B cell (primary cell): Measurements from ENCODE around the gene ALDH4A1. TPM values are rescaled to one million over a fixed set of nuclear protein-coding genes. Genes with fewer than 3 reads are reported as not detected.

Experiments
- ATAC-seq: fragments of 200-7000 bp; cut with Tn5 transposase; one replicate; pipeline ENCODE4 v1.10.0; 2021; ENCODE audit warnings: low read depth, mild to moderate bottlenecking, moderate number of reproducible peaks, moderate library complexity
- CTCF ChIA-PET: fragments of 350-600 bp; sonication (Branson Sonifier 250); formaldehyde crosslinking; loops from one replicate; lab custom pipeline; 2021; ENCODE audit warnings: antibody characterized with exemption, inconsistent platforms; lab: Charles Lee
- POLR2A ChIA-PET: fragments of 350-600 bp; sonication (Branson Sonifier 250); formaldehyde crosslinking; loops from one replicate; lab custom pipeline; 2021; ENCODE audit warnings: antibody characterized with exemption; lab: Charles Lee
- DNase-seq: peaks from one replicate; pipeline ENCODE4 v3.0.0; 2013
- H2AFZ ChIP-seq: 2 replicates; pipeline ENCODE4 v1.6.1; 2012; ENCODE audit warnings: mild to moderate bottlenecking, low read depth, low read length; ENCODE audit not compliant: insufficient read depth, poor library complexity, severe bottlenecking
- H3K27ac ChIP-seq, 2 donors: 1 replicate in 1 of 2; 2 replicates in 1 of 2; pipeline ENCODE4 v1.5.1; 2012 to 2013; ENCODE audit warnings: low read length in 2 of 2, mild to moderate bottlenecking in 2 of 2, moderate library complexity in 1 of 2
- H3K27me3 ChIP-seq, 4 experiments: fragments of 200-600 bp in 1 of 4; sonication (generic) in 1 of 4; replicated peaks in 1 of 4; 1 replicate in 2 of 4; 2 replicates in 2 of 4; pipeline versions ENCODE4 v1.6.1 to v1.7.0; 2013 to 2016; ENCODE audit warnings: low read length in 3 of 4, mild to moderate bottlenecking in 2 of 4, mixed read lengths in 1 of 4, moderate library complexity in 1 of 4; ENCODE audit not compliant: insufficient read depth in 4 of 4, control insufficient read depth in 3 of 4; ENCODE audit errors: control extremely low read depth in 1 of 4
- H3K36me3 ChIP-seq, 2 experiments: replicated peaks in 1 of 2; 1 replicate in 1 of 2; 2 replicates in 1 of 2; pipeline versions ENCODE4 v1.6.1 to v1.7.1; 2013; ENCODE audit warnings: low read length in 1 of 2; ENCODE audit not compliant: insufficient read depth in 2 of 2, control insufficient read depth in 1 of 2; ENCODE audit errors: control extremely low read depth in 1 of 2, extremely low read depth in 1 of 2
- H3K4me1 ChIP-seq, 2 donors: fragments of 200-600 bp in 1 of 2; sonication (generic) in 1 of 2; 1 replicate in 1 of 2; 2 replicates in 1 of 2; pipeline versions ENCODE4 v1.5.1 to v1.6.1; 2013 to 2017; ENCODE audit warnings: low read length in 2 of 2; ENCODE audit not compliant: control insufficient read depth in 2 of 2, insufficient read depth in 2 of 2
- H3K4me2 ChIP-seq: replicated peaks from 2 replicates; pipeline ENCODE3; 2012; ENCODE audit warnings: mild to moderate bottlenecking, low read depth, low read length; ENCODE audit not compliant: poor library complexity, severe bottlenecking
- H3K4me3 ChIP-seq, 5 experiments: fragments of 200-600 bp in 1 of 5; sonication (generic) in 1 of 5; 1 replicate in 3 of 5; 2 replicates in 2 of 5; pipeline versions ENCODE4 v1.5.1 to v1.7.0; 2011 to 2016; ENCODE audit warnings: low read length in 4 of 5, mild to moderate bottlenecking in 4 of 5, low read depth in 2 of 5, control low read depth in 1 of 5, moderate library complexity in 1 of 5; ENCODE audit not compliant: insufficient read depth in 1 of 5; ENCODE audit errors: control extremely low read depth in 1 of 5, extremely low read depth in 1 of 5
- H3K79me2 ChIP-seq: fragments of 200-600 bp; sonication (generic); one replicate; pipeline ENCODE4 v1.6.0; 2016; ENCODE audit warnings: low read length; ENCODE audit not compliant: control insufficient read depth, insufficient read depth
- H3K9ac ChIP-seq: fragments of 200-600 bp; sonication (generic); 2 replicates; pipeline ENCODE4 v1.6.1; 2017; ENCODE audit warnings: mild to moderate bottlenecking, low read length, moderate library complexity
- H3K9me3 ChIP-seq, 3 donors: one replicate each; pipeline versions ENCODE4 v1.6.1 to v1.7.1; 2013; ENCODE audit warnings: low read length in 2 of 3; ENCODE audit not compliant: control insufficient read depth in 2 of 3, insufficient read depth in 1 of 3; ENCODE audit errors: control extremely low read depth in 1 of 3
- H4K20me1 ChIP-seq: 2 replicates; pipeline ENCODE4 v1.6.0; 2012; ENCODE audit warnings: mild to moderate bottlenecking, low read length; ENCODE audit not compliant: insufficient read depth, control insufficient read depth, poor library complexity, severe bottlenecking
- H3K27ac Mint-ChIP-seq: one replicate; pipeline ENCODE4 v1.8.0; 2021; ENCODE audit warnings: mixed read lengths
- H3K27me3 Mint-ChIP-seq: one replicate; pipeline ENCODE4 v1.8.0; 2021; ENCODE audit warnings: mixed read lengths
- H3K4me1 Mint-ChIP-seq: one replicate; pipeline ENCODE4 v1.8.0; 2021; ENCODE audit warnings: mixed read lengths
- H3K4me3 Mint-ChIP-seq: one replicate; pipeline ENCODE4 v1.8.0; 2021; ENCODE audit warnings: mixed read lengths
- H3K9me3 Mint-ChIP-seq: one replicate; pipeline ENCODE4 v1.8.0; 2022; ENCODE audit warnings: mixed read lengths; ENCODE audit not compliant: insufficient read depth
- CTCF ChIP-seq: fragments of 200-600 bp; IDR thresholded peaks from one replicate; pipeline ENCODE4 v1.8.0; 2022; ENCODE audit warnings: antibody characterized with exemption, mild to moderate bottlenecking
- EZH2 ChIP-seq: IDR thresholded peaks from 2 replicates; pipeline ENCODE4 v1.6.1; 2012; ENCODE audit warnings: borderline replicate concordance, low read depth, mild to moderate bottlenecking, moderate library complexity, low read length; ENCODE audit not compliant: insufficient read depth, poor library complexity, severe bottlenecking
- WGBS: methylation state at CpG from one replicate; pipeline ENCODE4 v1.1.5; 2013; ENCODE audit warnings: missing lambda C conversion rate; ENCODE audit not compliant: insufficient coverage; 5-methylcytosine and 5-hydroxymethylcytosine counted together
- intact Hi-C: fragments of 100-400 bp; cut with micrococcal nuclease; formaldehyde crosslinking; loops from one replicate; pipeline ENCODE4 v1.10.0; 2022
- polyA plus RNA-seq: library from polyadenylated mRNA; depleted of rRNA; stranded (reverse); fragments of >200 nt; gene quantifications from 2 replicates; pipeline ENCODE4 v1.2.3, GENCODE V29; 2012
- small RNA-seq: library from RNA; depleted of rRNA; stranded (forward); fragments of <200 nt; gene quantifications from one replicate; pipeline ENCODE3, GENCODE V24; 2012; ENCODE audit warnings: low replicate concordance, low read depth; ENCODE audit not compliant: insufficient read length
- total RNA-seq, 2 donors: library from RNA; stranded (reverse); fragments of 120-200 nt in 1 of 2; gene quantifications; 1 replicate in 1 of 2; 2 replicates in 1 of 2; pipeline versions ENCODE4 v1.2.3 to v1.2.4, GENCODE V29; 2013 to 2022

The ALDH4A1 gene
- total and polyA plus RNA-seq, 2 donors (not counting 1 experiment from before 2014, with no cell fraction given) = 2.7 to 3.4 TPM

- ATAC-seq (no peak), DNase-seq (no peak)
- Histone ChIP-seq H3K9me3 (peaks cover 0 to 22% (median 0%) of the 10 kb centered on the region in 3 donors), H4K20me1 (no peaks in the 10 kb centered on the region), H3K4me2 (no peak overlapping the region), H3K4me3 (no peak overlapping the region), H3K79me2 (no peaks in the 10 kb centered on the region), H2AFZ (no peak overlapping the region), H3K36me3 (no peaks in the 10 kb centered on the region), H3K27ac (no peak overlapping the region), H3K4me1 (no peaks in the 10 kb centered on the region), H3K27me3 (peaks cover 0 to 16% (median 0%) of the 10 kb centered on the region in 4 experiments), H3K9ac (no peak overlapping the region)
- peaks cover 35% of the 10 kb centered on the region for H3K27me3 Mint-ChIP-seq
- no peaks in the 10 kb centered on the region for H3K4me1 Mint-ChIP-seq
- intact Hi-C loops = loop anchor here (5.0 kb wide), 1 partner anchor 226 kb away; no protein-coding TSS in a partner anchor
- TF ChIP-seq CTCF (no peak), EZH2 (no peak)
- CTCF ChIA-PET = interaction anchor here (1.5 kb wide), 1 partner anchor 13 kb away, joined by 4 read pairs; no protein-coding TSS in a partner anchor
- H3K27ac Mint-ChIP-seq = no peak overlapping the region
- WGBS = 97% methylated on average over 6 of the region's 6 CpGs
- peaks cover 2% of the 10 kb centered on the region for H3K9me3 Mint-ChIP-seq
- H3K4me3 Mint-ChIP-seq = no peak overlapping the region
- POLR2A ChIA-PET = no interaction called here
Measured at GRCh38 chr1:18823438-18823837, 78.9 kb downstream of the ALDH4A1 start.

Small RNAs within 50 kb of the gene (small RNA-seq; reads per million reads assigned to genes)
- gene MIR1290 (not detected), gene MIR4695 (not detected)

Other genes with a start within 250 kb of the ALDH4A1 start
- gene TAS1R2, start 42.9 kb downstream of the ALDH4A1 start, total RNA-seq = not detected in 2 replicates
- gene TAS1R2, start 42.9 kb downstream of the ALDH4A1 start, polyA plus RNA-seq = not detected in 2 replicates
- 15.4 and 16.8 TPM in 2 replicates for gene IFFO2, start 54.1 kb upstream of the ALDH4A1 start, total RNA-seq
- 19.2 and 33.1 TPM in 2 replicates for gene IFFO2, start 54.1 kb upstream of the ALDH4A1 start, polyA plus RNA-seq